Thoracic aorta (tissue), 2 donors: ENCODE measurements around the gene RAB28. TPM values are rescaled to one million over a fixed set of nuclear protein-coding genes. Genes with fewer than 3 reads are reported as not detected.

Source experiments
- ATAC-seq: fragments of 150-250 bp; one replicate; pipeline ENCODE4 v1.8.0; 2017; ENCODE audit warnings: low read depth; ENCODE audit not compliant: insufficient number of reproducible peaks, low FRiP score
- DNase-seq: peaks from one replicate; pipeline ENCODE4 v3.0.0-alpha.2; 2020; ENCODE audit warnings: low spot score
- H3K27ac ChIP-seq, 2 donors: fragments of 200-600 bp; sonication (generic); 1 replicate in 1 of 2; 2 replicates in 1 of 2; pipeline ENCODE4 v1.5.1; 2016; ENCODE audit warnings: mild to moderate bottlenecking in 2 of 2, moderate library complexity in 2 of 2
- H3K27me3 ChIP-seq: fragments of 200-600 bp; sonication (generic); replicated peaks from 2 replicates; pipeline ENCODE4 v1.6.0; 2016; ENCODE audit warnings: mild to moderate bottlenecking; ENCODE audit not compliant: insufficient read depth
- H3K36me3 ChIP-seq: fragments of 200-600 bp; sonication (generic); one replicate; pipeline ENCODE4 v1.5.1; 2016
- H3K4me1 ChIP-seq, 2 donors: fragments of 200-600 bp; sonication (generic); 1 replicate in 1 of 2; 2 replicates in 1 of 2; pipeline versions ENCODE4 v1.5.1 to v1.6.0; 2016; ENCODE audit warnings: low read depth in 2 of 2, mild to moderate bottlenecking in 1 of 2; ENCODE audit not compliant: control insufficient read depth in 1 of 2
- H3K4me3 ChIP-seq: fragments of 200-600 bp; sonication (generic); 2 replicates; pipeline ENCODE4 v1.5.1; 2016; ENCODE audit warnings: mild to moderate bottlenecking
- H3K9me3 ChIP-seq: fragments of 200-600 bp; sonication (generic); 2 replicates; pipeline ENCODE4 v1.5.1; 2016
- total RNA-seq, 2 donors: library from RNA; depleted of rRNA; stranded (reverse); fragments of >200 nt; gene quantifications; one replicate each; pipeline versions ENCODE4 v1.1.0 to v1.2.3, GENCODE V29; 2016
- TF ChIP-seq, protein P1 (sequence below): fragments of 200-600 bp; sonication (generic); IDR thresholded peaks from one replicate; pipeline ENCODE4 v1.5.1; 2019; ENCODE audit warnings: antibody characterized with exemption

RAB28 gene
- total RNA-seq, 2 donors from 2014 or later = 17.3 to 24.8 TPM

GRCh38 chr4:13441506-13441905 lies 42.6 kb downstream of the RAB28 start:
- ATAC-seq = no peak

DNA sequence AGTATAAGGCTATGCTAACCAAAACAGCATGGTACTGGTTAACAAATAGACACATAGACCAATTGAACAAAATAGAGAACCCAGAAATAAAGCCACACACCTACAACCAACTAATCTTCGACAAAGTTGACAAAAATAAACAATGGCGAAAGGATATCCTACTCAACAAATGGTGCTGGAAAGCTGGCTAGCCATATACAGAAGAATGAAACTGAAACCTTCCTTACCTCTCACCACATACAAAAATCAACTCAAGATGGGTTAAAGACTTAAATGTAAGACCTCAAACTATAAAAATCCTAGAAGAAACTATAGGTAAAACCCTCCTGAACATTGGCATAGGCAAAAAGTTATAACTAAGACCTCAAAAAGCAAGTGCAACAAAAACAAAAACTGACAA lies 47.2 kb downstream of the RAB28 start:
- Histone ChIP-seq H3K27me3 (no peaks in the 10 kb centered on the region), H3K4me3 (no peak overlapping the region), H3K4me1 (peaks cover 5 to 22% of the 10 kb centered on the region in 2 donors), H3K27ac (no peak overlapping the region), H3K36me3 (no peaks in the 10 kb centered on the region), H3K9me3 (no peaks in the 10 kb centered on the region)
- ATAC-seq (no peak), DNase-seq (no peak)
- TF ChIP-seq, protein P1, sequence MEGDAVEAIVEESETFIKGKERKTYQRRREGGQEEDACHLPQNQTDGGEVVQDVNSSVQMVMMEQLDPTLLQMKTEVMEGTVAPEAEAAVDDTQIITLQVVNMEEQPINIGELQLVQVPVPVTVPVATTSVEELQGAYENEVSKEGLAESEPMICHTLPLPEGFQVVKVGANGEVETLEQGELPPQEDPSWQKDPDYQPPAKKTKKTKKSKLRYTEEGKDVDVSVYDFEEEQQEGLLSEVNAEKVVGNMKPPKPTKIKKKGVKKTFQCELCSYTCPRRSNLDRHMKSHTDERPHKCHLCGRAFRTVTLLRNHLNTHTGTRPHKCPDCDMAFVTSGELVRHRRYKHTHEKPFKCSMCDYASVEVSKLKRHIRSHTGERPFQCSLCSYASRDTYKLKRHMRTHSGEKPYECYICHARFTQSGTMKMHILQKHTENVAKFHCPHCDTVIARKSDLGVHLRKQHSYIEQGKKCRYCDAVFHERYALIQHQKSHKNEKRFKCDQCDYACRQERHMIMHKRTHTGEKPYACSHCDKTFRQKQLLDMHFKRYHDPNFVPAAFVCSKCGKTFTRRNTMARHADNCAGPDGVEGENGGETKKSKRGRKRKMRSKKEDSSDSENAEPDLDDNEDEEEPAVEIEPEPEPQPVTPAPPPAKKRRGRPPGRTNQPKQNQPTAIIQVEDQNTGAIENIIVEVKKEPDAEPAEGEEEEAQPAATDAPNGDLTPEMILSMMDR = no peak

More at GRCh38 chr4:13441506-13441905, 42.6 kb downstream of the RAB28 start:
- TF ChIP-seq, protein P1 = no peak
- no peaks in the 10 kb centered on the region for H3K9me3 ChIP-seq
- H3K4me1 ChIP-seq = no peaks in the 10 kb centered on the region
- no peak overlapping the region for H3K4me3 ChIP-seq
- no peaks in the 10 kb centered on the region for H3K27me3 ChIP-seq
- no peak overlapping the region for H3K27ac ChIP-seq
- DNase-seq = no peak
- peaks cover 5% of the 10 kb centered on the region for H3K36me3 ChIP-seq

DNA sequence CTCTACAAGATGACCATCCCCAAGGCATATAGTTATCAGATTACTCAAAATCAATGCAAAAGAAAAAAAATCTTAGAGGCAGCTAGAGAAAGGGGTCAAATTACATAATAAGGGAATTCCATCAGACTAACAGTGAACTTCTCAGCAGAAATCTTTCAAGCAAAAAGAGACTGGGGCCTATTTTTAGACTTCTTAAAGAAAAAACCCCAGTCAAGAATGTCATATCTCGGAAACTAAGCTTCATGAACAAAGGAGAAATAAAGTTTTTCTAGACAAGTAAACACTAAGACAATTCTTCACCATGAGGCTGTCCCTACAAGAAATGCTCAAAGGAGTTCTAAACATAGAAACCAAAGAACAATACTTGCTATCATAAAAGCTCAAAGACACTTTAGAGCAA lies 51.7 kb downstream of the RAB28 start:
- H3K9me3 ChIP-seq = no peaks in the 10 kb centered on the region
- no peaks in the 10 kb centered on the region for H3K27me3 ChIP-seq
- H3K36me3 ChIP-seq = no peaks in the 10 kb centered on the region
- H3K4me1 ChIP-seq = peaks cover 5 to 22% of the 10 kb centered on the region in 2 donors
- TF ChIP-seq, protein P1 = no peak
- ATAC-seq = no peak
- DNase-seq = no peak
- H3K4me3 ChIP-seq = no peak overlapping the region
- H3K27ac ChIP-seq = no peak overlapping the region

DNA sequence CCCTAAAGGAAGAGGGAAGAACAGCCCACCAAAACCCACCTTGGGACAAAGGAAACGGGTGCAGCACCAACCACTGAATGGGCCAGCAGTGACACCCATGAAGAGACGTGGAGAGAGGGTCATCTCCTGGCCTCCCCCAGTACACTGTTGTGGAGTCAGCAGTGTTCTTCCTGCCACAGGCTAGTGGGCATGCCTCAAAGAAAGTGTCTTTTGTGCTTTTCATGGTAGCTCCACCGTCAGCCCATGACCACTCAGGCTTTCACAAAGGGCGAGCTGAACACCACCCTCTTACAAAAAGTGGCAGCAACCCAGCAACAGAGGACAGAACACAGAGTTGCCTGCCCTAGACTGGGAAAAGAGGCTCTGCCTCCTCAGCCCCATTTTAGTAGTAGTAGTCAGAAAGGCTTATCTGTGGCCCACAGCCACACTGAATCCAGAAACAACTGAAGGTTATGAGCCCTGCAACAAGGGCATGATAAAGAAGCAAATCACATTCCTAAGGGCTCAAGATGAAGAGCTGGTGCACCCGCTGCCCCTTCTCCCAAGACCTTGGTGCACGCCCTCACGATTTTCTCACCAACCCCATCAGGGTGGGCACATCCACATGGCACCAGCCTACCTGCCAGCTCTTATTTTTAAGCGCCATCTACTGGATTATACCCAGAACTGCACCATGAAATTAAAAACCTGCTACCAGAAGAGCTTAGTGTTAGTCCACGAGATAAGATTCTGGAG lies 53.1 kb downstream of the RAB28 start:
- DNase-seq (no peak), ATAC-seq (no peak)

GRCh38 chr4:13427599-13428325 lies 56.4 kb downstream of the RAB28 start:
- Histone ChIP-seq H3K27ac (no peak overlapping the region), H3K9me3 (no peaks in the 10 kb centered on the region), H3K4me3 (no peak overlapping the region), H3K4me1 (peaks cover 5 to 9% of the 10 kb centered on the region in 2 donors), H3K36me3 (no peaks in the 10 kb centered on the region), H3K27me3 (no peaks in the 10 kb centered on the region)
- no peak for DNase-seq
- TF ChIP-seq, protein P1 = no peak
- ATAC-seq = no peak

More for the DNA sequence above, 53.1 kb downstream of the RAB28 start:
- Histone ChIP-seq H3K36me3 (no peaks in the 10 kb centered on the region), H3K4me3 (no peak overlapping the region), H3K27me3 (no peaks in the 10 kb centered on the region), H3K4me1 (peaks cover 5 to 22% of the 10 kb centered on the region in 2 donors), H3K9me3 (no peaks in the 10 kb centered on the region), H3K27ac (no peak overlapping the region)
- TF ChIP-seq, protein P1 = no peak
